K562 (cell line): ENCODE results near the gene HMGA1. TPM values are rescaled to one million over a fixed set of nuclear protein-coding genes. Genes with fewer than 3 reads are reported as not detected.

Experiments
- ATF1 ChIP-seq, 2 experiments: fragments of 450-650 bp in 1 of 2; IDR thresholded peaks; 2 replicates each; pipeline ENCODE4 v1.6.1; 2016; ENCODE audit warnings: missing compliant biosample characterization in 1 of 2, missing genetic modification characterization in 1 of 2
- FOXP4 ChIP-seq: sonication (generic); formaldehyde crosslinking; IDR thresholded peaks from 2 replicates; pipeline ENCODE4 v1.8.0; 2022; ENCODE audit warnings: mild to moderate bottlenecking, missing genetic modification reagents, borderline replicate concordance
- GTF2A2 ChIP-seq: IDR thresholded peaks from 2 replicates; pipeline ENCODE4 v1.6.1; 2016; ENCODE audit warnings: mild to moderate bottlenecking, missing genetic modification characterization, missing compliant biosample characterization
- JUND ChIP-seq, 2 experiments: IDR thresholded peaks; 2 replicates in 1 of 2; 3 replicates in 1 of 2; pipeline ENCODE4 v1.6.1; 2011; ENCODE audit warnings: borderline replicate concordance in 2 of 2, low read depth in 2 of 2, low read length in 2 of 2, improper control_type of control experiment in 1 of 2, missing biosample characterization in 1 of 2, missing genetic modification characterization in 1 of 2, missing genetic modification reagents in 1 of 2
- NR2C1 ChIP-seq, 2 experiments: fragments of 450-650 bp; IDR thresholded peaks; 2 replicates each; pipeline ENCODE4 v1.6.1; 2017; ENCODE audit warnings: mild to moderate bottlenecking in 2 of 2, antibody characterized with exemption in 1 of 2, inconsistent platforms in 1 of 2, missing compliant biosample characterization in 1 of 2, missing genetic modification characterization in 1 of 2
- SMARCB1 ChIP-seq: IDR thresholded peaks from 2 replicates; pipeline ENCODE4 v1.6.1; 2011; ENCODE audit warnings: improper control_type of control experiment, low read depth; ENCODE audit not compliant: insufficient read length
- SMC3 ChIP-seq: conservative IDR thresholded peaks from 2 replicates; pipeline ENCODE4 v1.6.1; 2011; ENCODE audit warnings: low read depth, low read length, improper control_type of control experiment; ENCODE audit not compliant: insufficient read depth
- SNIP1 ChIP-seq: fragments of 450-650 bp; IDR thresholded peaks from 2 replicates; pipeline ENCODE4 v1.7.1; 2017; ENCODE audit warnings: low read depth, mild to moderate bottlenecking
- SRSF7 ChIP-seq: fragments of 200-400 bp; formaldehyde crosslinking; optimal IDR thresholded peaks from 2 replicates; pipeline ENCODE3; 2017; ENCODE audit warnings: mild to moderate bottlenecking, low read depth, low read length
- ZBTB5 ChIP-seq: fragments of 450-650 bp; IDR thresholded peaks from 2 replicates; pipeline ENCODE4 v1.6.1; 2017; ENCODE audit warnings: antibody characterized with exemption
- ZNF785 ChIP-seq: fragments of 250-450 bp; sonication (Bioruptor Pico); IDR thresholded peaks from 2 replicates; pipeline ENCODE4 v1.4.0; 2020; ENCODE audit warnings: mild to moderate bottlenecking
- polyA plus RNA-seq, 8 experiments: library from polyadenylated mRNA; depleted of rRNA in 4 of 8; stranded (reverse) in 5 of 8; unstranded in 3 of 8; fragments of >200 nt; fragmentation: Nextera tagmentation in 2 of 8; fragmentation: Illumina TruSeq in 1 of 8; extraction: Ambion mirVana in 2 of 8; extraction: Trizol in 1 of 8; gene quantifications; 2 replicates each; pipeline versions ENCODE4 v1.2.1 to v1.2.3, GENCODE V29; 2011 to 2014; ENCODE audit warnings: inconsistent platforms in 1 of 8, missing spikeins in 1 of 8
- total RNA-seq, 7 experiments: library from RNA; depleted of rRNA in 6 of 7; stranded (reverse); fragments of >200 nt in 6 of 7; fragmentation: Illumina TruSeq in 2 of 7; extraction: Trizol in 2 of 7; gene quantifications; 2 replicates each; pipeline versions ENCODE4 v1.2.1 to v1.2.3, GENCODE V29; 2011 to 2021; ENCODE audit warnings: low replicate concordance in 1 of 7

HMGA1 gene
- total and polyA plus RNA-seq, 9 of the 15 experiments (the other 6 are each of a cell fraction or from before 2014, with no cell fraction given) = 27.8 to 1,947 (median 594) TPM

DNA sequence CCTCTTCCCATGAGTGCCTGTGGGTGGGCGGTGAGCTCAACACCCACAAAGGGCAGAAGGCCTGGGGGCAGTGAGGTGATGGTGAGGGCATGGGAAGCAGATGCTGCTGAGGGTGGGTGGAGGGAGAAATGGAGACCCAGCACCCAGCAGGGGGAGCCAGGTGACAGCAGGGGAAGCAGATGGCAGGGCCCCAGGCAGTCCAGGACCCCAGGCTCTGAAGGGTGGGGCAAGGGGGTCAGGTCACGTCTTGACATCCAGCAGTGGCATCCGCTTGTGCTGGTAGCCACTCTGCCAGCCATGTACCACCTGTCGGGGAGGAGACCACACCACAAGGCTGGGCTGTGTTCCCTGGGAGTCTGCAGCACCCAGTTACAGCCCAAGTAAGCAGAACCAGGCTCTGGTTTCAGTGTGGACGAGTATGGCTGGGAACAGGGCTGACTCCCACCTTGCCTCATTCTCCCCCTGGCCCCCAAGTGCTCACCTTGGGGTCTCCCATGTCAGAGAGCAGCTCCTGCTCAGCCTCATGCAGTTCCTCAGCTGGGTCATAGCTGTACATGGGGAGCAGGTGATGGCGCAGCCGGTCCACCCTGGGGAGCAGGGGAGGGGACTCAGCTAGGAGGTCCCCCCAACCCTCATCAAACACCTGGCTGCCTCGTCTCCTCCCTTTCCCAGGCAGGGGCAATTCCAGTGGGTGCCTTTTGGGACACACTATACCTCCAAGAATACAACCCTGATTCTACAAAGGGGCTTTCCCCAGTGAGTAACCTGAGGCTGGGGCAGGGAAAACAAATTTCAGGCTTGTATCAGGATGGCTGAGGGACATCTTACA is 10.1 kb downstream of the HMGA1 start (continued):
- no peak for TF ChIP-seq FOXP4 (CRISPR knock-in tag)
- TF ChIP-seq SNIP1 = no peak
- no peak for TF ChIP-seq SRSF7
- TF ChIP-seq ZNF785 = no peak
- no peak for TF ChIP-seq JUND (IDR thresholded peaks at IDR 0.05; ENCODE audit: borderline replicate concordance, low read depth, low read length)
- no peak for TF ChIP-seq JUND (tag; IDR thresholded peaks at IDR 0.05; ENCODE audit: borderline replicate concordance, low read depth, low read length)
- TF ChIP-seq ZBTB5 = no peak
- TF ChIP-seq ATF1 (CRISPR knock-in tag; IDR thresholded peaks at IDR 0.05) = no peak
- TF ChIP-seq ATF1 (tag; IDR thresholded peaks at IDR 0.05) = no peak
- no peak for TF ChIP-seq GTF2A2 (tag)
- TF ChIP-seq SMC3 = peak; percentile 69; the same call in 1 of the 2 replicates
- no peak for TF ChIP-seq SMARCB1
- no peak for TF ChIP-seq NR2C1 (IDR thresholded peaks at IDR 0.05)
- no peak for TF ChIP-seq NR2C1 (tag; IDR thresholded peaks at IDR 0.05)
